Colonic mucosa (tissue), 4 donors: ENCODE data around the gene RPL19. TPM values are rescaled to one million over a fixed set of nuclear protein-coding genes. Genes with fewer than 3 reads are reported as not detected.
"Not testable (repeated sequence)": the region's sequence is repeated elsewhere in the genome, so short reads cannot be mapped to it uniquely, and the experiment has no call there.

ENCODE experiments used
- DNase-seq: peaks from one replicate; pipeline ENCODE4 v3.0.0-alpha.2; 2020
- H3K27ac ChIP-seq: fragments of 200-600 bp; one replicate; pipeline ENCODE4 v1.8.0; 2021
- H3K27me3 ChIP-seq: fragments of 200-600 bp; one replicate; pipeline ENCODE4 v1.8.0; 2021
- H3K36me3 ChIP-seq: fragments of 200-600 bp; one replicate; pipeline ENCODE4 v1.8.0; 2021
- H3K4me1 ChIP-seq: fragments of 200-600 bp; one replicate; pipeline ENCODE4 v1.8.0; 2021; ENCODE audit warnings: mild to moderate bottlenecking
- H3K4me3 ChIP-seq: fragments of 200-600 bp; one replicate; pipeline ENCODE4 v1.8.0; 2021
- H3K9ac ChIP-seq, 2 donors: one replicate each; pipeline ENCODE4 v1.7.0; 2013; ENCODE audit warnings: control low read depth in 2 of 2, low read depth in 2 of 2, low read length in 2 of 2
- H3K9me3 ChIP-seq: fragments of 200-600 bp; one replicate; pipeline ENCODE4 v1.8.0; 2021
- CTCF ChIP-seq: fragments of 200-600 bp; IDR thresholded peaks from one replicate; pipeline ENCODE4 v1.8.0; 2022; ENCODE audit warnings: antibody characterized with exemption, mild to moderate bottlenecking
- intact Hi-C: fragments of 100-400 bp; cut with DNase I; formaldehyde crosslinking; loops from one replicate; pipeline ENCODE4 v1.14.1; 2022
- total RNA-seq, 2 donors: library from RNA; stranded (reverse); fragmentation: NEBNext Ultra II Directional in 1 of 2; extraction: Animal tissue kit (Norgen Biotek cat#: 25700) in 1 of 2; gene quantifications; one replicate each; pipeline ENCODE4 v1.2.1, GENCODE V29; 2021
- donor health status: healthy.
- donor health status: DM: no; HTN: no; CAD: no.
- donor health status: DM: no; HTN: no; CAD: no.

RPL19 gene
- total RNA-seq, 2 donors from 2014 or later: 1,557 to 1,567 TPM

- H3K27me3 ChIP-seq: no peaks in the 10 kb centered on the region
- H3K4me1 ChIP-seq: no peaks in the 10 kb centered on the region
- no peak for DNase-seq
- H3K27ac ChIP-seq: no peak overlapping the region
- intact Hi-C loops: loop anchor here (5.0 kb wide), 1 partner anchor 37 kb away; no protein-coding TSS in a partner anchor
- no peaks in the 10 kb centered on the region for H3K9me3 ChIP-seq
- no peaks in the 10 kb centered on the region for H3K36me3 ChIP-seq
- no peak overlapping the region for H3K4me3 ChIP-seq
- no peak for TF ChIP-seq CTCF
- no peak overlapping the region for H3K9ac ChIP-seq
Measured at GRCh38 chr17:39244016-39244599, 44.0 kb downstream of the RPL19 start.

GRCh38 chr17:39244600-39245570, 44.8 kb downstream of the RPL19 start:
- Histone ChIP-seq H3K36me3 (no peaks in the 10 kb centered on the region), H3K9ac (no peak overlapping the region), H3K9me3 (no peaks in the 10 kb centered on the region), H3K27me3 (no peaks in the 10 kb centered on the region), H3K4me1 (no peaks in the 10 kb centered on the region), H3K4me3 (no peak overlapping the region), H3K27ac (no peak overlapping the region)
- intact Hi-C loops: loop anchor here (5.0 kb wide), 1 partner anchor 38 kb away; no protein-coding TSS in a partner anchor
- peak; percentile 92 for DNase-seq
- peak; percentile 83 for TF ChIP-seq CTCF

GRCh38 chr17:39246274-39246673, 46.2 kb downstream of the RPL19 start:
- no peaks in the 10 kb centered on the region for H3K9me3 ChIP-seq
- H3K36me3 ChIP-seq: no peaks in the 10 kb centered on the region
- no peak for TF ChIP-seq CTCF
- intact Hi-C loops: no loop called here
- H3K27ac ChIP-seq: no peak overlapping the region
- no peak overlapping the region for H3K4me3 ChIP-seq
- H3K9ac ChIP-seq: no peak overlapping the region
- DNase-seq: no peak
- no peaks in the 10 kb centered on the region for H3K27me3 ChIP-seq
- no peaks in the 10 kb centered on the region for H3K4me1 ChIP-seq

- H3K9ac ChIP-seq, H3K27me3 ChIP-seq, H3K27ac ChIP-seq, intact Hi-C loops, H3K4me1 ChIP-seq, H3K4me3 ChIP-seq, DNase-seq, H3K9me3 ChIP-seq, H3K36me3 ChIP-seq: not testable (repeated sequence)
Measured at GRCh38 chr17:39250076-39250475, 50.0 kb downstream of the RPL19 start.

- intact Hi-C loops: no loop called here
- H3K9me3 ChIP-seq: no peaks in the 10 kb centered on the region
- no peak overlapping the region for H3K4me3 ChIP-seq
- no peaks in the 10 kb centered on the region for H3K36me3 ChIP-seq
- H3K4me1 ChIP-seq: peaks cover 3% of the 10 kb centered on the region
- TF ChIP-seq CTCF: no peak
- no peak overlapping the region for H3K27ac ChIP-seq
- H3K27me3 ChIP-seq: no peaks in the 10 kb centered on the region
- no peak for DNase-seq
- H3K9ac ChIP-seq: no peak overlapping the region
Measured at GRCh38 chr17:39251997-39252396, 51.9 kb downstream of the RPL19 start.
